ENCODE measurements around the gene TNFSF15. TPM values are rescaled to one million over a fixed set of nuclear protein-coding genes. Genes with fewer than 3 reads are reported as not detected.

TNFSF15 gene
- total and polyA plus RNA-seq, 2 experiments from 2014 or later, result under 0.01 TPM; not detected in 1

DNA sequence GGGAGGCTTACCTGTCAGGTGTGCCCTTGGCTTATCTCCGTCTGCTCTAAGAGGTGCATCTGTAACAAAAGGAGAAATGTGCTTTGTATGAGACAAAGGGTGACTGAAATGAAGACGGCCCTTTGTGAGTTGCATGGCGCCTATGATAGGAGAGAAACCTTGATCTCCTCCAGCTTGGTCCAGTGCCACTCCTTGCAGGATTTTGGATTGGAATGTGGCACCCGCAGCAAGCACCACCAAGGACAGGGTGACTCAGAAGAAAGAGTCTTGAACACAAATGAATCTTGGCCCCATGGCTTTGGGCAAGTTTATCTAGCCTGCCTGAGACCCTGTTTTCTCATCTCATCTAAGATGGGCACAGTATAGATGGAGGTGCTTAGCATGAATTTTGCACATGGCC is 13.4 kb downstream of the TNFSF15 start:
- TF ChIP-seq EZH2phosphoT487 (IDR thresholded peaks at IDR 0.05; ENCODE audit: insufficient read depth, low read depth) (no peak), EZH2 (IDR thresholded peaks at IDR 0.05; ENCODE audit: insufficient read depth, poor library complexity, severe bottlenecking) (no peak)
- H3K9ac ChIP-seq, result no peak overlapping the region
- no peak overlapping the region for H2AFZ ChIP-seq
- WGBS, 2 experiments (ENCODE audit: low coverage in 1 of 2, low lambda C conversion rate in 2 of 2, missing lambda C conversion rate in 2 of 2), result 69 to 75% methylated on average over 4 of the region's 4 CpGs
- H3K27me3 ChIP-seq (replicated peaks; ENCODE audit: insufficient read depth), result peaks cover 3% of the 10 kb centered on the region; the same call in 1 of the 2 replicates
- peaks cover 6% of the 10 kb centered on the region; the same call in 1 of the 2 replicates for H3K9me2 ChIP-seq (ENCODE audit: insufficient read depth)
- no peaks in the 10 kb centered on the region for H3K79me2 ChIP-seq (ENCODE audit: insufficient read depth)
- no peaks in the 10 kb centered on the region for H3K36me3 ChIP-seq (ENCODE audit: low read depth)
- H3K4me2 ChIP-seq (ENCODE audit: unreplicated experiment), result no peak overlapping the region
- no peaks in the 10 kb centered on the region for H3K9me3 ChIP-seq (ENCODE audit: low read depth)
- no peak for DNase-seq
- H3K4me1 ChIP-seq (ENCODE audit: insufficient read depth), result no peaks in the 10 kb centered on the region
- in situ Hi-C loops (cut with MboI), result no loop called here
- H3F3A ChIP-seq (ENCODE audit: insufficient read depth), result no peaks in the 10 kb centered on the region
- no peaks in the 10 kb centered on the region for H4K20me1 ChIP-seq (ENCODE audit: insufficient read depth)
- no peak overlapping the region for H3K4me3 ChIP-seq
- H3K27ac ChIP-seq, result no peak overlapping the region

- DNase-seq, result peak; percentile 41
These were observed 14.1 kb downstream of the TNFSF15 start for GRCh38 chr9:114791736-114792135.

DNA sequence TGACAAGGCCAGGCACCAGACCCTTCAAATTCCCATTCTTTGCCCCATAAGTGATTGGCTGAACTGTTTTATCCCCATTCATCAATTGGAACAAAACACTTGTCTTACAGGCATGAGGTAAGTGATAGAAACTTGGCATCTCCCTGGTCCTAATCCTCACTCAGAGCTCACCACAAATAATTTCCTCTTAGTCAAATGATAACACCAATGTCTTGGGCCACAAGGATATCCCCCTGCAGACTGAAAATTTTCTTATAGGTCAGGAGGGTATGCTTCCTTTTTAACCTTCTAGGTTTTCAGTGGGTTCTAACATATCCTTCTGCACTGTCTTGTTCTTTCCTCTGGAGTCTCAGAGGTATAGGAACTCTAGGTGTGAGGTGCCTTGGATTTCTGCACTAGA is 14.5 kb downstream of the TNFSF15 start:
- H3K9me2 ChIP-seq (ENCODE audit: insufficient read depth), result peaks cover 6% of the 10 kb centered on the region; the same call in 1 of the 2 replicates
- no peaks in the 10 kb centered on the region for H3F3A ChIP-seq (ENCODE audit: insufficient read depth)
- no peak for TF ChIP-seq EZH2 (IDR thresholded peaks at IDR 0.05; ENCODE audit: insufficient read depth, poor library complexity, severe bottlenecking)
- TF ChIP-seq EZH2phosphoT487 (IDR thresholded peaks at IDR 0.05; ENCODE audit: insufficient read depth, low read depth), result no peak
- no peak overlapping the region for H3K9ac ChIP-seq
- no peak overlapping the region for H3K4me3 ChIP-seq
- DNase-seq, result no peak
- no peaks in the 10 kb centered on the region for H3K9me3 ChIP-seq (ENCODE audit: low read depth)
- in situ Hi-C loops (cut with MboI), result no loop called here
- no peak overlapping the region for H3K4me2 ChIP-seq (ENCODE audit: unreplicated experiment)
- no peaks in the 10 kb centered on the region for H4K20me1 ChIP-seq (ENCODE audit: insufficient read depth)
- H3K79me2 ChIP-seq (ENCODE audit: insufficient read depth), result no peaks in the 10 kb centered on the region
- no peaks in the 10 kb centered on the region for H3K36me3 ChIP-seq (ENCODE audit: low read depth)
- no peaks in the 10 kb centered on the region for H3K4me1 ChIP-seq (ENCODE audit: insufficient read depth)
- H3K27me3 ChIP-seq (replicated peaks; ENCODE audit: insufficient read depth), result peaks cover 4% of the 10 kb centered on the region; the same call in 1 of the 2 replicates
- no peak overlapping the region for H3K27ac ChIP-seq
- H2AFZ ChIP-seq, result no peak overlapping the region

More at GRCh38 chr9:114791736-114792135, 14.1 kb downstream of the TNFSF15 start:
- Histone ChIP-seq H3K9ac (no peak overlapping the region), H3K9me3 (ENCODE audit: low read depth) (no peaks in the 10 kb centered on the region), H3K4me3 (no peak overlapping the region), H3K9me2 (ENCODE audit: insufficient read depth) (peaks cover 6% of the 10 kb centered on the region; the same call in 1 of the 2 replicates), H4K20me1 (ENCODE audit: insufficient read depth) (no peaks in the 10 kb centered on the region), H3K27ac (no peak overlapping the region), H3K27me3 (replicated peaks; ENCODE audit: insufficient read depth) (peaks cover 4% of the 10 kb centered on the region; the same call in 1 of the 2 replicates), H2AFZ (no peak overlapping the region), H3K4me1 (ENCODE audit: insufficient read depth) (no peaks in the 10 kb centered on the region), H3K79me2 (ENCODE audit: insufficient read depth) (no peaks in the 10 kb centered on the region), H3K36me3 (ENCODE audit: low read depth) (no peaks in the 10 kb centered on the region), H3K4me2 (ENCODE audit: unreplicated experiment) (no peak overlapping the region), H3F3A (ENCODE audit: insufficient read depth) (no peaks in the 10 kb centered on the region)
- TF ChIP-seq EZH2phosphoT487 (IDR thresholded peaks at IDR 0.05; ENCODE audit: insufficient read depth, low read depth) (no peak), EZH2 (IDR thresholded peaks at IDR 0.05; ENCODE audit: insufficient read depth, poor library complexity, severe bottlenecking) (no peak)
- WGBS, 2 experiments (ENCODE audit: low coverage in 1 of 2, low lambda C conversion rate in 2 of 2, missing lambda C conversion rate in 2 of 2), result 41 to 44% methylated on average over 2 of the region's 2 CpGs
- in situ Hi-C loops (cut with MboI), result no loop called here

DNA sequence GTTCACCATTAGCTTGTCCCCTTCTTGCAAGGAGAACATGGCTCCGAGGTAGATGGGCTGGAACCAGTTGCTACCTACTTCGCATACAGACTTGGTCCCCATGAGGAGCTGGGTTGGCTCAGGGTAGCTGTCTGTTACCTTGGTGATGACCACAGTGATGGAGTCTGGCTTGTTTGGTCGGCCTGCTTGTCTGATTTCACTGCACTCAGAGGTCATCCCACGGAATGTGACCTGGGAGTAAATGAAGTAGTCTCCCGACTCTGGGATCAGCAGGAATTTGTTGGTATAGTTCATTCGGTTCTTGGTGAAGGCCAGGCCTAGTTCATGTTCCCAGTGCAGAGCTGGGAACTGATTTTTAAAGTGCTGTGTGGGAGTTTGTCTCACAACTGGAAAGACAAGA is 15.3 kb downstream of the TNFSF15 start:
- DNase-seq, result no peak
- Histone ChIP-seq H3K4me2 (ENCODE audit: unreplicated experiment) (no peak overlapping the region), H3K4me1 (ENCODE audit: insufficient read depth) (no peaks in the 10 kb centered on the region), H3K9me2 (ENCODE audit: insufficient read depth) (peaks cover 6% of the 10 kb centered on the region; the same call in 1 of the 2 replicates), H4K20me1 (ENCODE audit: insufficient read depth) (no peaks in the 10 kb centered on the region), H3F3A (ENCODE audit: insufficient read depth) (no peaks in the 10 kb centered on the region), H3K27me3 (replicated peaks; ENCODE audit: insufficient read depth) (peaks cover 4% of the 10 kb centered on the region; the same call in 1 of the 2 replicates), H3K36me3 (ENCODE audit: low read depth) (no peaks in the 10 kb centered on the region), H2AFZ (no peak overlapping the region), H3K9me3 (ENCODE audit: low read depth) (no peaks in the 10 kb centered on the region), H3K4me3 (no peak overlapping the region), H3K9ac (no peak overlapping the region), H3K79me2 (ENCODE audit: insufficient read depth) (no peaks in the 10 kb centered on the region), H3K27ac (no peak overlapping the region)
- no peak for TF ChIP-seq EZH2phosphoT487 (IDR thresholded peaks at IDR 0.05; ENCODE audit: insufficient read depth, low read depth)
- TF ChIP-seq EZH2 (IDR thresholded peaks at IDR 0.05; ENCODE audit: insufficient read depth, poor library complexity, severe bottlenecking), result no peak
- in situ Hi-C loops (cut with MboI), result no loop called here
- WGBS, 2 experiments (ENCODE audit: low coverage in 1 of 2, low lambda C conversion rate in 2 of 2, missing lambda C conversion rate in 2 of 2), result 81 to 85% methylated on average over 6 of the region's 6 CpGs

GRCh38 chr9:114789006-114789405 is 16.8 kb downstream of the TNFSF15 start:
- Histone ChIP-seq H2AFZ (no peak overlapping the region), H3K9me3 (ENCODE audit: low read depth) (no peaks in the 10 kb centered on the region), H3K9me2 (ENCODE audit: insufficient read depth) (peaks cover 2% of the 10 kb centered on the region; the same call in 1 of the 2 replicates), H3K27me3 (replicated peaks; ENCODE audit: insufficient read depth) (peaks cover 14% of the 10 kb centered on the region), H3K4me2 (ENCODE audit: unreplicated experiment) (no peak overlapping the region), H3K4me3 (no peak overlapping the region), H4K20me1 (ENCODE audit: insufficient read depth) (no peaks in the 10 kb centered on the region), H3K9ac (no peak overlapping the region), H3F3A (ENCODE audit: insufficient read depth) (no peaks in the 10 kb centered on the region), H3K79me2 (ENCODE audit: insufficient read depth) (no peaks in the 10 kb centered on the region), H3K36me3 (ENCODE audit: low read depth) (no peaks in the 10 kb centered on the region), H3K4me1 (ENCODE audit: insufficient read depth) (no peaks in the 10 kb centered on the region), H3K27ac (no peak overlapping the region)
- no peak for TF ChIP-seq EZH2 (IDR thresholded peaks at IDR 0.05; ENCODE audit: insufficient read depth, poor library complexity, severe bottlenecking)
- TF ChIP-seq EZH2phosphoT487 (IDR thresholded peaks at IDR 0.05; ENCODE audit: insufficient read depth, low read depth), result no peak
- in situ Hi-C loops (cut with MboI), result no loop called here
- WGBS, 2 experiments (ENCODE audit: low coverage in 1 of 2, low lambda C conversion rate in 2 of 2, missing lambda C conversion rate in 2 of 2), result 95 to 97% methylated on average over 3 of the region's 3 CpGs
- DNase-seq, result no peak

Data from GM23248 (cell line).